IPS-20b (cell line): ENCODE results near the gene IL17RC.
"Not testable (repeated sequence)": the region's sequence is repeated elsewhere in the genome, so short reads cannot be mapped to it uniquely, and the experiment has no call there.

ENCODE experiments used
- H3K27ac ChIP-seq: one replicate; pipeline ENCODE4 v1.5.1; 2013; ENCODE audit warnings: low read length
- H3K27me3 ChIP-seq: 2 replicates; pipeline ENCODE4 v1.6.1; 2013; ENCODE audit warnings: mild to moderate bottlenecking, low read length, inconsistent platforms; ENCODE audit not compliant: insufficient read depth
- H3K36me3 ChIP-seq: 2 replicates; pipeline ENCODE4 v1.6.1; 2013; ENCODE audit warnings: low read depth, mild to moderate bottlenecking, inconsistent platforms, low read length, moderate library complexity; ENCODE audit not compliant: insufficient read depth
- H3K4me1 ChIP-seq: 2 replicates; pipeline ENCODE4 v1.6.1; 2013; ENCODE audit warnings: mild to moderate bottlenecking, control low read depth, inconsistent platforms, low read length, moderate library complexity; ENCODE audit not compliant: insufficient read depth
- H3K4me3 ChIP-seq: 2 replicates; pipeline ENCODE4 v1.5.1; 2013; ENCODE audit warnings: mild to moderate bottlenecking, low read length, inconsistent platforms
- H3K9ac ChIP-seq: 2 replicates; pipeline ENCODE4 v1.6.1; 2013; ENCODE audit warnings: low read depth, mild to moderate bottlenecking, inconsistent platforms, low read length, moderate library complexity
- H3K9me3 ChIP-seq: 2 replicates; pipeline ENCODE4 v1.6.1; 2013; ENCODE audit warnings: mild to moderate bottlenecking, low read depth, low read length, inconsistent platforms; ENCODE audit not compliant: insufficient read depth

IL17RC gene

GRCh38 chr3:9916734-9917680, at the start of gene IL17RC:
TSS of gene IL17RC (plus strand) at chr3:9917098. CDS start at chr3:9917316, 218 bp downstream.
- Histone ChIP-seq H3K27ac (no peak within 1 kb of the TSS), H3K9me3 (no peaks in the 10 kb centered on the region), H3K4me3 (peak within 1 kb of the TSS; percentile 74), H3K27me3 (peaks cover 28% of the 10 kb centered on the region), H3K9ac (peak within 1 kb of the TSS; percentile 68), H3K4me1 (peaks cover 6% of the 10 kb centered on the region; the same call in 1 of the 2 replicates), H3K36me3 (no peaks in the 10 kb centered on the region)

- H3K36me3 ChIP-seq = no peaks in the 10 kb centered on the region
- no peaks in the 10 kb centered on the region for H3K9me3 ChIP-seq
- no peak overlapping the region for H3K9ac ChIP-seq
- peaks cover 11% of the 10 kb centered on the region for H3K27me3 ChIP-seq
- no peak overlapping the region for H3K4me3 ChIP-seq
- no peak overlapping the region for H3K27ac ChIP-seq
- H3K4me1 ChIP-seq = no peaks in the 10 kb centered on the region
These were observed 49.8 kb upstream of the IL17RC start for GRCh38 chr3:9867106-9867505.

GRCh38 chr3:9869955-9870354, 46.9 kb upstream of the IL17RC start:
- Histone ChIP-seq H3K27ac (no peak overlapping the region), H3K36me3 (no peaks in the 10 kb centered on the region), H3K9ac (no peak overlapping the region), H3K4me3 (no peak overlapping the region), H3K4me1 (no peaks in the 10 kb centered on the region), H3K9me3 (no peaks in the 10 kb centered on the region), H3K27me3 (no peaks in the 10 kb centered on the region)

GRCh38 chr3:9870978-9871377, 45.9 kb upstream of the IL17RC start:
- no peaks in the 10 kb centered on the region for H3K9me3 ChIP-seq
- no peaks in the 10 kb centered on the region for H3K36me3 ChIP-seq
- H3K27me3 ChIP-seq = no peaks in the 10 kb centered on the region
- H3K9ac ChIP-seq = no peak overlapping the region
- H3K4me3 ChIP-seq = no peak overlapping the region
- H3K4me1 ChIP-seq = no peaks in the 10 kb centered on the region
- H3K27ac ChIP-seq = no peak overlapping the region

- not testable (repeated sequence) for H3K27ac ChIP-seq, H3K36me3 ChIP-seq, H3K9me3 ChIP-seq, H3K4me3 ChIP-seq, H3K27me3 ChIP-seq, H3K9ac ChIP-seq, H3K4me1 ChIP-seq
These were observed 44.8 kb upstream of the IL17RC start for GRCh38 chr3:9872067-9872466.

GRCh38 chr3:9875448-9875847, 41.5 kb upstream of the IL17RC start:
- Histone ChIP-seq H3K27ac (no peak overlapping the region), H3K4me1 (no peaks in the 10 kb centered on the region), H3K9ac (no peak overlapping the region), H3K36me3 (no peaks in the 10 kb centered on the region), H3K4me3 (no peak overlapping the region), H3K9me3 (no peaks in the 10 kb centered on the region), H3K27me3 (no peaks in the 10 kb centered on the region)

- H3K9me3 ChIP-seq, H3K4me3 ChIP-seq, H3K27me3 ChIP-seq, H3K27ac ChIP-seq, H3K36me3 ChIP-seq, H3K9ac ChIP-seq, H3K4me1 ChIP-seq: not testable (repeated sequence)
These were observed 40.6 kb upstream of the IL17RC start for GRCh38 chr3:9876255-9876654.

GRCh38 chr3:9876991-9877390, 39.9 kb upstream of the IL17RC start:
- Histone ChIP-seq H3K4me1 (no peaks in the 10 kb centered on the region), H3K27me3 (no peaks in the 10 kb centered on the region), H3K36me3 (no peaks in the 10 kb centered on the region), H3K27ac (no peak overlapping the region), H3K9me3 (no peaks in the 10 kb centered on the region), H3K4me3 (no peak overlapping the region), H3K9ac (no peak overlapping the region)

GRCh38 chr3:9878700-9879099, 38.2 kb upstream of the IL17RC start:
- Histone ChIP-seq H3K27ac (no peak overlapping the region), H3K9ac (no peak overlapping the region), H3K9me3 (no peaks in the 10 kb centered on the region), H3K4me1 (no peaks in the 10 kb centered on the region; the same call in 1 of the 2 replicates), H3K36me3 (no peaks in the 10 kb centered on the region), H3K27me3 (no peaks in the 10 kb centered on the region), H3K4me3 (no peak overlapping the region)

GRCh38 chr3:9879830-9880549, 36.9 kb upstream of the IL17RC start, which contains the start of gene CIDEC:
TSS of gene CIDEC (minus strand) at chr3:9880253. CDS start at chr3:9878486, 1,767 bp downstream.
- Histone ChIP-seq H3K27ac (no peak within 1 kb of the TSS), H3K36me3 (no peaks in the 10 kb centered on the region), H3K27me3 (no peaks in the 10 kb centered on the region), H3K9ac (no peak within 1 kb of the TSS), H3K9me3 (no peaks in the 10 kb centered on the region), H3K4me1 (peaks cover 2% of the 10 kb centered on the region; the same call in 1 of the 2 replicates), H3K4me3 (no peak within 1 kb of the TSS)

GRCh38 chr3:9881441-9881840, 35.5 kb upstream of the IL17RC start:
- Histone ChIP-seq H3K36me3 (no peaks in the 10 kb centered on the region), H3K27ac (no peak overlapping the region)

More at GRCh38 chr3:9881441-9881840, 35.5 kb upstream of the IL17RC start:
- H3K4me1 ChIP-seq = peaks cover 2% of the 10 kb centered on the region; the same call in 1 of the 2 replicates
- no peaks in the 10 kb centered on the region for H3K27me3 ChIP-seq
- H3K9me3 ChIP-seq = no peaks in the 10 kb centered on the region
- H3K4me3 ChIP-seq = no peak overlapping the region
- H3K9ac ChIP-seq = no peak overlapping the region
